Hepatocyte (in vitro differentiated cells): ENCODE measurements around the gene P2RY12. TPM values are rescaled to one million over a fixed set of nuclear protein-coding genes. Genes with fewer than 3 reads are reported as not detected.

ENCODE experiments used
- DNase-seq: peaks from one replicate; pipeline ENCODE4 v3.0.0-alpha.2; 2016; ENCODE audit warnings: low spot score
- H2AFZ ChIP-seq: fragments of 200-600 bp; sonication (generic); 2 replicates; pipeline ENCODE4 v1.6.0; 2016; ENCODE audit warnings: antibody characterized with exemption, mild to moderate bottlenecking
- H3K27ac ChIP-seq: fragments of 200-600 bp; sonication (generic); 2 replicates; pipeline ENCODE4 v1.5.1; 2016; ENCODE audit warnings: mild to moderate bottlenecking
- H3K27me3 ChIP-seq: fragments of 200-600 bp; sonication (generic); 2 replicates; pipeline ENCODE4 v1.6.1; 2016
- H3K36me3 ChIP-seq: fragments of 200-600 bp; sonication (generic); replicated peaks from 2 replicates; pipeline ENCODE4 v1.5.1; 2016; ENCODE audit warnings: low read depth; ENCODE audit not compliant: insufficient read depth
- H3K4me1 ChIP-seq: fragments of 200-600 bp; sonication (generic); 2 replicates; pipeline ENCODE4 v1.5.1; 2016; ENCODE audit warnings: mild to moderate bottlenecking, moderate library complexity; ENCODE audit not compliant: insufficient read depth
- H3K4me2 ChIP-seq: fragments of 200-600 bp; sonication (generic); 2 replicates; pipeline ENCODE4 v1.6.0; 2016
- H3K4me3 ChIP-seq: fragments of 200-600 bp; sonication (generic); 2 replicates; pipeline ENCODE4 v1.5.1; 2016; ENCODE audit warnings: mild to moderate bottlenecking
- H3K79me2 ChIP-seq: fragments of 200-600 bp; sonication (generic); 2 replicates; pipeline ENCODE4 v1.6.0; 2017; ENCODE audit warnings: mild to moderate bottlenecking
- H3K9me2 ChIP-seq: fragments of 200-600 bp; sonication (generic); replicated peaks from 2 replicates; pipeline ENCODE4 v1.6.0; 2017; ENCODE audit warnings: mild to moderate bottlenecking; ENCODE audit not compliant: insufficient read depth
- H3K9me3 ChIP-seq: fragments of 200-600 bp; sonication (generic); 2 replicates; pipeline ENCODE4 v1.5.1; 2016; ENCODE audit warnings: low read depth, mild to moderate bottlenecking
- H4K20me1 ChIP-seq: fragments of 200-600 bp; sonication (generic); 2 replicates; pipeline ENCODE4 v1.6.0; 2016; ENCODE audit warnings: mild to moderate bottlenecking; ENCODE audit not compliant: insufficient read depth, poor library complexity, severe bottlenecking
- EZH2 ChIP-seq: fragments of 200-600 bp; sonication (generic); IDR thresholded peaks from 2 replicates; pipeline ENCODE4 v1.6.1; 2016; ENCODE audit warnings: antibody characterized with exemption, mild to moderate bottlenecking, borderline replicate concordance
- EZH2phosphoT487 ChIP-seq: fragments of 200-600 bp; sonication (generic); IDR thresholded peaks from one replicate; pipeline ENCODE4 v1.6.1; 2018; ENCODE audit warnings: antibody characterized with exemption, mild to moderate bottlenecking, low read depth, moderate library complexity; ENCODE audit not compliant: unreplicated experiment, severe bottlenecking
- WGBS: methylation state at CpG from one replicate; pipeline ENCODE4 v1.1.6; 2016; ENCODE audit warnings: low lambda C conversion rate; ENCODE audit errors: missing lambda C conversion rate; 5-methylcytosine and 5-hydroxymethylcytosine counted together
- polyA plus RNA-seq: library from polyadenylated mRNA; unstranded; fragments of >200 nt; fragmentation: Nextera tagmentation; extraction: Ambion mirVana; gene quantifications from 2 replicates; pipeline ENCODE4 v1.2.1, GENCODE V29; 2016
- total RNA-seq: library from RNA; depleted of rRNA; stranded (reverse); fragments of >200 nt; gene quantifications from 2 replicates; pipeline ENCODE4 v1.2.3, GENCODE V29; 2014
- TF ChIP-seq, protein P1 (sequence below): fragments of 200-600 bp; sonication (generic); IDR thresholded peaks from 2 replicates; pipeline ENCODE4 v1.5.1; 2016; ENCODE audit warnings: antibody characterized with exemption, mild to moderate bottlenecking; ENCODE audit not compliant: poor library complexity

The P2RY12 gene
- total and polyA plus RNA-seq, 2 experiments from 2014 or later = 0.07 TPM; not detected in 1

DNA sequence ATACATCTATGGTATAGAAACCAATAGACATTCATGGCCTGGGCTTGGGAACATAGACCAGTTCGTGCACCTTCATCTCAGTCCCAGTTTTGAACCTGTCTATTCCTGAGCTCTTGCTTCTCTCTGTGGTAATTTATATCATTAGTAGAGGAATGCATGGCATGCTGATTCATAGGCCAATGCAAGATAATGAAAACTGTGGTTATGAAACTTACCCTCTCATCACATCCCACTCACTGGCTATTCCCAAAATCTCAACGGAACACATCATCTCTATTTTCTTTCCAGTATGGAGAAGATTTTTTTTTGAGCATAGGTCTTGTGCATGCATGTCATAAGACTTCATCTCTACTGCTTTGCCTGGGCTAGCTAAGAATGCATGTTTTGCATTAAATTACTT lies 18.7 kb upstream of the P2RY12 start:
- Histone ChIP-seq H3K9me3 (no peaks in the 10 kb centered on the region), H3K27me3 (no peaks in the 10 kb centered on the region), H3K4me2 (no peak overlapping the region), H3K79me2 (no peaks in the 10 kb centered on the region), H4K20me1 (no peaks in the 10 kb centered on the region), H3K9me2 (no peaks in the 10 kb centered on the region), H3K27ac (no peak overlapping the region), H2AFZ (no peak overlapping the region), H3K4me3 (no peak overlapping the region), H3K4me1 (no peaks in the 10 kb centered on the region), H3K36me3 (no peaks in the 10 kb centered on the region)
- no peak for DNase-seq
- 62% methylated on average over 2 of the region's 2 CpGs for WGBS
- TF ChIP-seq, protein P1, sequence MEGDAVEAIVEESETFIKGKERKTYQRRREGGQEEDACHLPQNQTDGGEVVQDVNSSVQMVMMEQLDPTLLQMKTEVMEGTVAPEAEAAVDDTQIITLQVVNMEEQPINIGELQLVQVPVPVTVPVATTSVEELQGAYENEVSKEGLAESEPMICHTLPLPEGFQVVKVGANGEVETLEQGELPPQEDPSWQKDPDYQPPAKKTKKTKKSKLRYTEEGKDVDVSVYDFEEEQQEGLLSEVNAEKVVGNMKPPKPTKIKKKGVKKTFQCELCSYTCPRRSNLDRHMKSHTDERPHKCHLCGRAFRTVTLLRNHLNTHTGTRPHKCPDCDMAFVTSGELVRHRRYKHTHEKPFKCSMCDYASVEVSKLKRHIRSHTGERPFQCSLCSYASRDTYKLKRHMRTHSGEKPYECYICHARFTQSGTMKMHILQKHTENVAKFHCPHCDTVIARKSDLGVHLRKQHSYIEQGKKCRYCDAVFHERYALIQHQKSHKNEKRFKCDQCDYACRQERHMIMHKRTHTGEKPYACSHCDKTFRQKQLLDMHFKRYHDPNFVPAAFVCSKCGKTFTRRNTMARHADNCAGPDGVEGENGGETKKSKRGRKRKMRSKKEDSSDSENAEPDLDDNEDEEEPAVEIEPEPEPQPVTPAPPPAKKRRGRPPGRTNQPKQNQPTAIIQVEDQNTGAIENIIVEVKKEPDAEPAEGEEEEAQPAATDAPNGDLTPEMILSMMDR = no peak
- TF ChIP-seq EZH2 (no peak), EZH2phosphoT487 (no peak)

DNA sequence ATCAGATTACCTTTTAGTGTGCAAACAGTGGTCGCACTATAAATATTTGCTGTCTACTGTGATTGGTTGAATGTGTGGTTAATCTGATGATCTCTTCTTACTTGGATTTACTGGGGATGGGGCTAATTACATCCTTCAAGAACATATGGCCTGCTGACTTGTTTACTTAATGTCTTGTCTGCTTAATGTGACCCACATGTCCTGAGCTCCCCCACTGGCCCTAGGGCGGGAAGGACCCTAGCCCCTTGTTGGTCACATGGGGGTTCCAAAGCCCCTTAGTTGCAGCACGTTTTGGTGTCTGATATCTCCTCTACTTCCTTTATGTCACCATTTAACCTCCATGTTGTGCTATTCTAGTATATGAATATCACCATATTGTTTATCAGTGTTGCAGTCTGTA lies 17.8 kb upstream of the P2RY12 start:
- H3K27me3 ChIP-seq = no peaks in the 10 kb centered on the region
- no peaks in the 10 kb centered on the region for H3K9me3 ChIP-seq
- no peaks in the 10 kb centered on the region for H3K79me2 ChIP-seq
- no peak overlapping the region for H2AFZ ChIP-seq
- no peaks in the 10 kb centered on the region for H4K20me1 ChIP-seq
- no peaks in the 10 kb centered on the region for H3K4me1 ChIP-seq
- H3K4me2 ChIP-seq = no peak overlapping the region
- H3K36me3 ChIP-seq = no peaks in the 10 kb centered on the region
- no peak overlapping the region for H3K27ac ChIP-seq
- no peak for DNase-seq
- TF ChIP-seq EZH2phosphoT487 = no peak
- TF ChIP-seq EZH2 = no peak
- TF ChIP-seq, protein P1 = no peak
- no peak overlapping the region for H3K4me3 ChIP-seq
- WGBS = 67% methylated on average over 3 of the region's 3 CpGs
- H3K9me2 ChIP-seq = no peaks in the 10 kb centered on the region

DNA sequence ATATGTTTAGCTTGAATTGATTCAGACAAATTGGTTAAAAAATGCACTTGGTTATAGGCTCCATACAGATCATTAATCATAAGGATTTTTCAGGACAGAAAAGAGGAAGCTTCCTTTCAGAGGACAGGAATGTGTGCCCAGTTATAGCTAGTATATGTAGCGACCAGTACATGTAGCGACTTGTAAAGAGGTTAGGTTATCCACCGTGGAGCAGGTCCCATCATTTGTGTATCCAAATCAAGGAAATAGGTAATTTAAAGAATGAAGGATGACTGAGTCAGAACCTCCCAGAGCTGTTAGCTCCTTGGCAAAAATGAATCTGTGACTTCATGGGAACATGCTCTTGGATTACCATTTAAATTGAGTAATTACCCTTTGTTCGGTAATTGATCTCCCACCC lies 15.8 kb upstream of the P2RY12 start:
- Histone ChIP-seq H3K36me3 (no peaks in the 10 kb centered on the region), H3K79me2 (no peaks in the 10 kb centered on the region), H3K4me2 (no peak overlapping the region), H2AFZ (no peak overlapping the region), H3K9me2 (no peaks in the 10 kb centered on the region), H3K27ac (no peak overlapping the region), H3K4me1 (no peaks in the 10 kb centered on the region), H4K20me1 (no peaks in the 10 kb centered on the region), H3K4me3 (no peak overlapping the region), H3K9me3 (no peaks in the 10 kb centered on the region), H3K27me3 (no peaks in the 10 kb centered on the region)
- no peak for DNase-seq
- TF ChIP-seq EZH2 (no peak), EZH2phosphoT487 (no peak)
- TF ChIP-seq, protein P1 = no peak
- 93% methylated on average over 4 of the region's 4 CpGs for WGBS

DNA sequence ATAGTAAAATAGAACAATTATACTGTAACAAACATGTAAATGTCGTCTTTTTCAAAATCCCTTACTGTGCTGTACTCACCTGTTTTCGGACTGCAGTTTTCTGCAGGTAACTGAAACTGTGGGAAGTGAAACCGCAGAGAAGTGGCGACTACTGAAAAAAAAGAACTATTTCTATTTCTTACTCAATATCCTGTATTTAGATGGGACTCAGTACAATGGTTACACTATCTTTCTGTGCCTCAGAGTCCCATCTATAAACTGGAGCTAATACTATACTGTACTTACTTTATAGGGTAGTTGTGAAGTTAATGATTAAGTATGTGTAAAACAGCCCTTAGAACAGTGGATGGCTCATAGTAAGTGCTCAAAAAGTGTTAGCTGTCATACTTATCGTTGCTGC lies 14.3 kb upstream of the P2RY12 start:
- 83% methylated on average over 5 of the region's 5 CpGs for WGBS
- Histone ChIP-seq H3K9me3 (no peaks in the 10 kb centered on the region), H3K27me3 (no peaks in the 10 kb centered on the region), H3K36me3 (no peaks in the 10 kb centered on the region), H3K9me2 (no peaks in the 10 kb centered on the region), H3K79me2 (no peaks in the 10 kb centered on the region), H3K27ac (no peak overlapping the region), H3K4me3 (no peak overlapping the region), H4K20me1 (no peaks in the 10 kb centered on the region), H3K4me2 (no peak overlapping the region), H2AFZ (no peak overlapping the region), H3K4me1 (no peaks in the 10 kb centered on the region)
- TF ChIP-seq, protein P1 = no peak
- DNase-seq = no peak
